HG02678 (cell line): ENCODE results near the gene PDE8B.

Experiments
- ATAC-seq: cut with Tn5 transposase; IDR thresholded peaks from one replicate; pipeline ENCODE4 v1.9.1; 2021; ENCODE audit warnings: mild to moderate bottlenecking, moderate library complexity; ENCODE audit not compliant: unreplicated experiment

The PDE8B gene

GRCh38 chr5:77282337-77283027 is 72.0 kb downstream of the PDE8B start:
- no peak for ATAC-seq

- no peak for ATAC-seq
These were observed 74.9 kb downstream of the PDE8B start for GRCh38 chr5:77285251-77285841.

- ATAC-seq, result no peak
These were observed 81.7 kb downstream of the PDE8B start for GRCh38 chr5:77292026-77292757.

- ATAC-seq, result no peak
These were observed 83.7 kb downstream of the PDE8B start for GRCh38 chr5:77294185-77294584.

GRCh38 chr5:77295863-77296378 is 85.4 kb downstream of the PDE8B start:
- no peak for ATAC-seq

- ATAC-seq, result no peak
These were observed 87.7 kb downstream of the PDE8B start for GRCh38 chr5:77298146-77298545.

GRCh38 chr5:77300451-77300850 is 90.0 kb downstream of the PDE8B start:
- no peak for ATAC-seq

GRCh38 chr5:77301447-77301883 is 91.0 kb downstream of the PDE8B start:
- no peak for ATAC-seq

- ATAC-seq, result no peak
These were observed 91.8 kb downstream of the PDE8B start for GRCh38 chr5:77302247-77302646.

- no peak for ATAC-seq
These were observed 92.2 kb downstream of the PDE8B start for GRCh38 chr5:77302653-77303052.

GRCh38 chr5:77304388-77304787 is 93.9 kb downstream of the PDE8B start:
- no peak for ATAC-seq

GRCh38 chr5:77305222-77305846 is 94.9 kb downstream of the PDE8B start:
- no peak for ATAC-seq

- no peak for ATAC-seq
These were observed 95.5 kb downstream of the PDE8B start for GRCh38 chr5:77305956-77306355.

GRCh38 chr5:77306531-77306930 is 96.1 kb downstream of the PDE8B start:
- no peak for ATAC-seq

- ATAC-seq, result no peak
These were observed 97.9 kb downstream of the PDE8B start for GRCh38 chr5:77308154-77308960.

GRCh38 chr5:77309140-77309539 is 98.7 kb downstream of the PDE8B start:
- no peak for ATAC-seq

- ATAC-seq, result no peak
These were observed 100.2 kb downstream of the PDE8B start for GRCh38 chr5:77310494-77311213.

GRCh38 chr5:77311214-77311571 is 100.7 kb downstream of the PDE8B start:
- ATAC-seq, result no peak

- ATAC-seq, result no peak
These were observed 101.9 kb downstream of the PDE8B start for GRCh38 chr5:77312413-77312812.
